Stimulated activated naive CD4-positive, alpha-beta T cell (primary cell): ENCODE data around the gene NACA.
A peak's percentile ranks its signal among the peaks of the same experiment; 100 is the strongest.

ENCODE experiments used
- DNase-seq, 6 experiments: peaks; one replicate each; lab custom pipeline; 2025; lab: John Stamatoyannopoulos, UW

NACA gene

DNA sequence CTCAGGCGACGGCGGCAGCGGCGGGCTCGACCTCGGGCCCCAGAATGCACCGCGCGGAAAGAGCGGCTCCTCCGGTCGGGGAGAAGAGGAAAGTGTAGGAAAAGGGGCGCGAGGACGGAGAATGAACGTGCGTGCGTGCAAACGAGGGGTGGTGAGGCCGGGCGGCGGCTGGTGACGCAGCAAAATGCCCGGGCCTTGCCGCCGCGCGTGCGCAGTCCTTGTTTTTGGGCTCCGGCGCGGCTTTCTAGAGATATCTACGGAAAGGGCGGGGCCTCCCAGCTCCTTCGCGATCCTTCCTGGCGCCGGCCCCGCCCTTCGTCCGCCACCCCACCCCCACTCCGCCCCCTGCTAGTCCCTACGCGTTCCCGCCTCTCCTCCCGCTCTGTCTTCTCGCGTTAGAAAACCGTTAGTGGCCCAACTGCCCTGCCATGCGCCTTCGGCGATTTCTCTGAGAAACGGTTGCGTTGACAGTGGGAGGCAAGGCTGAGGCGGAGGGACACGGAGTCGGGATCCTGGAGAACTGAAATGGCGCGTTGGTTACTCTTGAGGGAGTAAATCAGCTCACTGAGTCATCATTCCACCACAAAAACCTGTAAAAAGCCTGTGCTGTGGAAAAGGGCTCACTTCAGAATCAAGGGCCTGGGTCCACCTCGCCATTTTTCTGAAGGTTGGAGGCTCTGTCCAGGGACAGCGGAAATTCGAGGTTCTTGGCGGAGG is 36.8 kb downstream of the NACA start, which contains the start of gene PTGES3:
Gene PTGES3, minus strand, starts transcription at position 156 of the 717 bp plus-strand sequence. CDS start 285 bp downstream, outside the sequence.
- peak; percentile 92 to 97 (median 96) for DNase-seq

DNA sequence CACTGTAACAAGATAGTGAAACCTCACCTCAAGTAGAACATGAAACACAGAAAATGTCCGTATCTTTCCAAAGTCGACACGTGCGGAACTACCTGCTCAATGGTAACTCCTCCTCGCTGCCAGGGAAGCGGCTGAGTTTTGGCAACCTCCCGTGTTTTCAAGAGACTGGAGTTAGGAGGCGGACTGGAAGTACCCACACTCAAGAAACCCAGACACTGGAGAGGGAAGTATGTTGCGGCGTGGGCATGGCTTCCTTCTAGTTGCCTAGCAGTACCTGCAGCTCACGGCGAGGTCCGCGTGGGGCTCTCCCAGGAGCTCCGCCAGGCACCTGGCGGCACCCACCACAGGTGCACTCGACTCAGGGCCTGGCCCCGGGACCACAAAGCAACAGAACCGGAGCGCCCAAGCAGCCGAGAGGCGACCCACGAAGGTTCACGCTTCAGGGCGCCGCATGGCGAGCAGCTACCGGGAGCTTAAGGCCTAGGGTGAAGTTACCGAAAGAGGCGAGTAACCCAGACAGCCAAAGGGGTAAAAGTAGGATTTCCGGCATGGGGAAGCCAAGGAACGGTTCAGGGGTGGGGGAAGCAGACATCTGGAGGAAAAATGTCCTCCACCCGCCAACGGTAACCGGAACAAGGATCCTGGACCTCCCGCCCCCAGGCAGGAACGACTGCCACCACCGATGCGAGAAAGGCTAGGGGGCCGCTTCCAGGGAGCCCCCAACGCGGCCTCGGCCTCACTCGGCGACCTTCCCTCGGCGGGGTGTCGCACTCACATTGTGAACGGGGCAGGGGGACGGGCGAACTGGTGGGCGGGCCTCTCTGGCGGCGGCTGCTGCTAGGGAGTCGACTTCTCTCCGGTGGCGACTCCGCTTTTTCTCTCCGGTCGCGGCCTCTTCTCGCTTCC is 37.6 kb downstream of the NACA start:
- DNase-seq, result peak; percentile 57 to 86 (median 67)

- DNase-seq, result peak in 2 of 6 experiments; percentile 36 to 39
Observed at GRCh38 chr12:56684745-56685359, 40.2 kb downstream of the NACA start.

GRCh38 chr12:56682323-56682722 is 42.8 kb downstream of the NACA start:
- no peak for DNase-seq

DNA sequence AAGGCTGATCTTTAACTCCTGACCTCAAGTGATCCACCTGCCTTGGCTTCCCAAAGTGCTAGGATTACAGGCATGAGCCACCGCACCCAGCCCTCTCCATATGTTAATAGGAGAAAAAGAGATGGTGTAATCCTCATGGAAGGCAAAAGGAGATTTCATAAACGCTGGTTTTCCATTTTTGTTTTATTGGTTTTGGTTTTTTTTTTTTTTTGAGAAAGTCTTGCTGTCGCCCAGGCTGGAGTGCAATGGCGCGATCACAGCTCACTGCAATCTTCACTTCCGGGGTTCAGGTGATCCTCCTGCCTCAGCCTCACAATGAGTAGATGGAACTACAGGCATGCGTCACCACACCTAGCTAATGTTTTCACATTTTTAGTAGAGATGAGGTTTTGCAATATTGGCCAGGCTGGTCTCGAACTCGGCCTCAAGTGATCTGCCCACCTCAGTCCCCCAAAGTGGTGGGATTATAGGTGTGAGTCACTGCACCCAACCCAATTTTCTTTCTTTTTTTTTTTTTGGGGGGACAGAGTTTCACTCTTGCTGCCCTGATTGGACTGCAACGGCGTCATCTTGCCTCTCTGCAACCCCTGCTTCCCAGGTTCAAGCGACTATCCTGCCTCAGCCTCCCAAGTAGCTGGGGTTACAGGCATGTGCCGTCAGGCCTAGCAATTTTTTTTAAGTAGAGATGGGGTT is 45.1 kb downstream of the NACA start:
- no peak for DNase-seq

DNA sequence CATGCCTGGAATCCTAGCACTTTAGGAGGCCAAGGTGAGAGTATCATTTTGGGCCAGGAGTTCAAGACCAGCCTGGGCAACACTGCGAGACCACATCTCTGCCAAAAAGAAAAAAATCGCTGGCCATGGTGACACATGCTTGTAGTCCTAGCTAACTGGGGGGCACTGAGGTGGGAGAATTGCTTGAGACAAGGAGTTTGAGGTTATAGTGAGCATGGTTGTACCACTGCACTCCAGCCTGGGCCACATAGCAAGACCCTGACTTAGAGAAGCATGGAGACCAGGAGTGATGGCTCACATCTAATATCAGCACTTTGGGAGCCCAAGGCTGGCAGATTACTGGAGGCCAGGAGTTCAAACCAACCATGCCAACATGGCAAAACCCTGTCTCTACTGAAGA is 46.2 kb downstream of the NACA start:
- no peak for DNase-seq

DNA sequence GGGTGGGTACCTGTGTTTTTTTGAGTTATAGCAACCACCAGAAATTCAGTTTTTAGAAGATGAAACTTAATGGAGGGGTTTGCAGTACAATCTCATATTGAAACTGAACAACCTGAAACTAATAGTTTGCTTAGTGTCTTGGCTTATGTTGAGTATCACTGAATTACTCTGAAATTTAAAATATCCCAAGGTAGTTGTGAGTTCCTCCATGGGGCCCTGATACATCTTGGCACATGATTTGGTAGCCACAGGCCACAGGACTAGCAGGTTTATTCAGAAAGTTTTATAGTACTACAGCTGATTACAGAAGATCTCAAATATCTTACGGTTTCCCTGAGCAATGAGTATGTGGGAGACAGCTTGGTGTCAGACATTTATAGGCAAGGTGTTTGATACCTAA is 47.4 kb downstream of the NACA start:
- no peak for DNase-seq

DNA sequence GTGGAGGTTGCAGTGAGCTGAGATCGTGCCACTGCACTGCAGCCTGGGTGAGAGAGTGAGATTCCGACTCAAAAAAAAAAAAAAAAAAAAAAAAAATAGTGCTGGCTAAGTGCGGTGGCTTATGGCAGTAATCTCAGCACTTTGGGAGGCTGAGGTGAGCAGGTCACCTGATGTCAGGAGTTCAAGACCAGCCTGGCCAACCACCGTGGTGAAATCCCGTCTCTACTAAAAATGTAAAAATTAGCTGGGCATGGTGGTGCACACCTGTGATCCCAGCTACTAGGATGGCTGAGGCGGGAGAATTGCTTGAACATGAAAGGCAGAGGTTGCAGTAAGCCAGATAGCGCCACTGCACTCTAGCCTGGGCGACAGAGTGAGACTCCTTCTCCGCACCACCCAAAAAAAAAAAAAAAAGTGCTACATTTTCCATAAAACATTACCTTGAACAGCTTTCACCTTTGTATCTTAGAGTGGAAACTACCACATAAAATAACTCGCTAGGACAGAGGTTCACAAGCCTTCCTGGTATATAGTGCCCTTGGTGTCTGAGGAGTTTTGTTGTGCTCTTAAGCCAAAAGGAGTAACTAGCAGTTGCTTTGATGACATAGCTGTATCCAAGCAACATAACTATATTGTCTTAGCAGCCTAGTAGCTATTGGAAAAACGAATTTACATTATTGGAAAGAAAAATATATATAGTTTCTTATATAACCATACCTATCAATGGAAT is 48.1 kb downstream of the NACA start:
- peak in 2 of 6 experiments; percentile 7 for DNase-seq

- DNase-seq, result no peak
Observed at GRCh38 chr12:56671608-56672007, 53.5 kb downstream of the NACA start.

DNA sequence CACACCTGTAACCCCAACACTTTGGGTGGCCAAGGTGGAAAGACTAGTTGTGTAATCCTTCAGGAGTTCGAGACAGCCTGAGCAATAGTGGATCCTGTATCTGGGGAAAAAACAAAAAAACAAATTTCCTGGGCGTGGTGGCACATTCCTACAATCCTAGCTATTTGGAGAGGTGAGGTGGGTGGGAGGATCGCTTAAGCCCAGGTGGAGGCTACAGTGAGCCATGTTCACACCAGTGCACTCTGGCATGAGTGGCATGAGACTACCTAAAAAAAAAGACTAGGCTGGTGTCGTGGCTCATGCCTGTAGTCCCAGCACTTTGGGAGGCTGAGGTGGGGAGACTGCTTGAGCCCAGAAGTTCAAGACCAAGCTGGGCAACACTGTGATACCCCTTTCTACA is 54.3 kb downstream of the NACA start:
- no peak for DNase-seq

DNA sequence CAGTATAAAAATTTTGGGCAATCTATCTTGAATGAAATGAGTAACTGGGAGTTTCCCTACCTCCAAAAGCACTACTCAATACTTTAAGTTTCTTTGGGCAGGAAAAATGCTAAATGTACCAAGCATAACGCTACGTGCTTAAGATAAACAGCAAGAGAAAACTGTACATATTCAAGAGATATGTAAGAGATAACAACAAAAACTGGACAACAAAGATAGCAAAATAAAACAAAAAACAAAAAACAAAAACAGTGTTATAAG is 57.0 kb downstream of the NACA start:
- no peak for DNase-seq
